Panc1 (cell line): ENCODE data around the gene GLT1D1. TPM values are rescaled to one million over a fixed set of nuclear protein-coding genes. Genes with fewer than 3 reads are reported as not detected.
A peak's percentile ranks its signal among the peaks of the same experiment; 100 is the strongest.

Source experiments
- ATAC-seq: fragments of 200-7000 bp; cut with Tn5 transposase; 2 replicates; pipeline ENCODE4 v1.9.1; 2020; ENCODE audit warnings: mild to moderate bottlenecking, moderate library complexity
- BruUV-seq: library from RNA; stranded (reverse); fragments of 400-500 nt; replicated peaks from 2 replicates; lab custom pipeline; 2021; lab: Mats Ljungman, UMichigan
- CTCF ChIA-PET: fragments of 300-600 bp; sonication (Branson Sonifier 250); formaldehyde crosslinking; loops from one replicate; lab custom pipeline; 2022; ENCODE audit warnings: antibody characterized with exemption; lab: Charles Lee
- POLR2A ChIA-PET: fragments of 300-600 bp; sonication (Branson Sonifier 250); formaldehyde crosslinking; loops from one replicate; lab custom pipeline; 2022; ENCODE audit warnings: antibody characterized with exemption; lab: Charles Lee
- DNase-seq: peaks from one replicate; pipeline ENCODE4 v3.0.0-alpha.2; 2010; ENCODE audit warnings: low read depth, low spot score
- H3K27ac ChIP-seq: 2 replicates; pipeline ENCODE4 v1.5.1; 2011; ENCODE audit warnings: mild to moderate bottlenecking, low read length, inconsistent platforms
- H3K27me3 ChIP-seq: fragments of 200-500 bp; sonication (Bioruptor generic); 2 replicates; pipeline ENCODE4 v1.6.0; 2014; ENCODE audit warnings: low read length, inconsistent platforms; ENCODE audit not compliant: control insufficient read depth, insufficient read depth
- H3K36me3 ChIP-seq: fragments of 200-500 bp; sonication (Bioruptor generic); 2 replicates; pipeline ENCODE4 v1.5.1; 2014; ENCODE audit warnings: inconsistent platforms, mild to moderate bottlenecking, low read length, moderate library complexity; ENCODE audit not compliant: control insufficient read depth, insufficient read depth
- H3K4me1 ChIP-seq: 2 replicates; pipeline ENCODE4 v1.5.1; 2011; ENCODE audit warnings: inconsistent platforms, mild to moderate bottlenecking, low read length, moderate library complexity; ENCODE audit not compliant: control insufficient read depth, insufficient read depth
- H3K4me3 ChIP-seq, 2 experiments: 2 replicates each; pipeline ENCODE4 v1.5.1; 2011 to 2012; ENCODE audit warnings: low read depth in 2 of 2, low read length in 2 of 2, mild to moderate bottlenecking in 2 of 2, inconsistent platforms in 1 of 2, moderate library complexity in 1 of 2
- H3K9me3 ChIP-seq: fragments of 200-500 bp; sonication (Bioruptor generic); 2 replicates; pipeline ENCODE4 v1.5.1; 2014; ENCODE audit warnings: low read depth, mild to moderate bottlenecking, inconsistent platforms, low read length, moderate library complexity; ENCODE audit not compliant: control insufficient read depth, insufficient read depth
- POLR2AphosphoS5 ChIP-seq: IDR thresholded peaks from 2 replicates; pipeline ENCODE4 v1.6.1; 2012; ENCODE audit warnings: mild to moderate bottlenecking, low read depth, low read length, moderate library complexity
- SIN3A ChIP-seq: IDR thresholded peaks from 2 replicates; pipeline ENCODE4 v1.6.1; 2012; ENCODE audit warnings: low read depth, mild to moderate bottlenecking, low read length, moderate library complexity, borderline replicate concordance; ENCODE audit not compliant: insufficient read depth
- TCF7L2 ChIP-seq: IDR thresholded peaks from 2 replicates; pipeline ENCODE4 v1.6.1; 2011; ENCODE audit warnings: mild to moderate bottlenecking, low read depth, low read length, inconsistent platforms
- in situ Hi-C: cut with HindIII; loops from 2 replicates; pipeline ENCODE4 v1.10.0; 2016; ENCODE audit warnings: low sequenced_read_pairs, low pct_unique_long_range_greater_than_20kb
- intact Hi-C: fragments of 100-400 bp; cut with micrococcal nuclease; formaldehyde crosslinking; loops from one replicate; pipeline ENCODE4 v1.10.0; 2022; ENCODE audit not compliant: unreplicated experiment
- total RNA-seq: library from RNA; stranded (reverse); gene quantifications from one replicate; pipeline ENCODE4 v1.2.1, GENCODE V29; 2021; ENCODE audit not compliant: unreplicated experiment
- TF ChIP-seq, protein P1 (sequence below), 2 experiments: IDR thresholded peaks; 2 replicates each; pipeline ENCODE4 v1.6.1; 2011 to 2012; ENCODE audit warnings: low read depth in 2 of 2, control low read depth in 1 of 2, low read length in 1 of 2, mild to moderate bottlenecking in 1 of 2, moderate library complexity in 1 of 2; ENCODE audit not compliant: insufficient read depth in 1 of 2
- TF ChIP-seq, protein P2 (sequence below): fragments of 450-650 bp; IDR thresholded peaks from 2 replicates; pipeline ENCODE4 v1.5.1; 2017; ENCODE audit warnings: mild to moderate bottlenecking

GLT1D1 gene
- total RNA-seq, 1 experiment from 2014 or later = not detected

DNA sequence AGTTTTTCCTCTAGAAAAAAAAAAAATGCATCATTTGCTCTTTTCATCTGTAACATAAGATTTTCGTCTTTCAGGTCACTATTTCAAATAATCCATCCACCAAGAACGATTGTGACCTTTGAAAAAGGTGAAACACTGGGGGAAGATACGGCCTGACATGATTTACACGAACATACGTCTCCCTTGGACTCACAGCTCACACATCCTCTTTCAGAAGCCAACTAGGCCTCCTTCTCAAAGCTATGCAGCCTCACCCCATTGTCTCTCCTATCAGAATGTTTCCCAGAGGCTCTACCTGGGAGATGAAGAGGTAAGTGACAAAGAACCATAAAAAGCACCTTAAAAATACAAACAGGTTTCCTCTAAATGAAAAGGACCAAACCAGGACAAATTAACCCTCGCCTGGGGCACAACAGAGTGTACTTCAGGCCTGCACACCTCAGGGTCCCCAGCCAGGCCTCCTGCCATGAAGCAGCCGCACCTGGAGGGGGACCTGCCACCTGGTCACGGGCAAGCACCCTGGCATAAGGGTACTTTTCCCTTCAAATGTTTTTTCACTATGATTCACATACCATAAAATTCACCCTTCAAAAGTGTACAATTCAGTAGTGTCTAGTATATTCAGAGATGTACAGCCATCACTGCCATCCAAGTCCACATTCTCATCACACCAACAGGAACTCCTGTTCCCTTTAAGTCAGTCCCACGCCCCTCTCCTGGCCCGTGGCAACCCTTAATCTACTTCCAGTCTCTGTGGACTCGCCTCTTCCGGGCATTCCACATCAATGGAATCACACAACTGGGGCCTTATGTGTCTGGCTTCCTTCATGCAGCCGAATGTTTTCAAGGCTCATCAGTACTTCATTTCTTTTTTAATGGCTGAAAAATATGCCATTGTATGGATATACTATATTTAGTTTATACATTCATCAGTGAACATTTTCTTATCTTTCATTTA lies 34.9 kb upstream of the GLT1D1 start:
- Histone ChIP-seq H3K9me3 (no peaks in the 10 kb centered on the region), H3K27ac (no peak overlapping the region), H3K4me3 (no peak overlapping the region), H3K27me3 (no peaks in the 10 kb centered on the region), H3K36me3 (no peaks in the 10 kb centered on the region; the same call in 1 of the 2 replicates), H3K4me1 (peaks cover 23% of the 10 kb centered on the region)
- CTCF ChIA-PET = no interaction called here
- TF ChIP-seq, protein P1, sequence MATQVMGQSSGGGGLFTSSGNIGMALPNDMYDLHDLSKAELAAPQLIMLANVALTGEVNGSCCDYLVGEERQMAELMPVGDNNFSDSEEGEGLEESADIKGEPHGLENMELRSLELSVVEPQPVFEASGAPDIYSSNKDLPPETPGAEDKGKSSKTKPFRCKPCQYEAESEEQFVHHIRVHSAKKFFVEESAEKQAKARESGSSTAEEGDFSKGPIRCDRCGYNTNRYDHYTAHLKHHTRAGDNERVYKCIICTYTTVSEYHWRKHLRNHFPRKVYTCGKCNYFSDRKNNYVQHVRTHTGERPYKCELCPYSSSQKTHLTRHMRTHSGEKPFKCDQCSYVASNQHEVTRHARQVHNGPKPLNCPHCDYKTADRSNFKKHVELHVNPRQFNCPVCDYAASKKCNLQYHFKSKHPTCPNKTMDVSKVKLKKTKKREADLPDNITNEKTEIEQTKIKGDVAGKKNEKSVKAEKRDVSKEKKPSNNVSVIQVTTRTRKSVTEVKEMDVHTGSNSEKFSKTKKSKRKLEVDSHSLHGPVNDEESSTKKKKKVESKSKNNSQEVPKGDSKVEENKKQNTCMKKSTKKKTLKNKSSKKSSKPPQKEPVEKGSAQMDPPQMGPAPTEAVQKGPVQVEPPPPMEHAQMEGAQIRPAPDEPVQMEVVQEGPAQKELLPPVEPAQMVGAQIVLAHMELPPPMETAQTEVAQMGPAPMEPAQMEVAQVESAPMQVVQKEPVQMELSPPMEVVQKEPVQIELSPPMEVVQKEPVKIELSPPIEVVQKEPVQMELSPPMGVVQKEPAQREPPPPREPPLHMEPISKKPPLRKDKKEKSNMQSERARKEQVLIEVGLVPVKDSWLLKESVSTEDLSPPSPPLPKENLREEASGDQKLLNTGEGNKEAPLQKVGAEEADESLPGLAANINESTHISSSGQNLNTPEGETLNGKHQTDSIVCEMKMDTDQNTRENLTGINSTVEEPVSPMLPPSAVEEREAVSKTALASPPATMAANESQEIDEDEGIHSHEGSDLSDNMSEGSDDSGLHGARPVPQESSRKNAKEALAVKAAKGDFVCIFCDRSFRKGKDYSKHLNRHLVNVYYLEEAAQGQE (IDR thresholded peaks at IDR 0.05; ENCODE audit: insufficient read depth in 1 of 2, low read depth in 2 of 2, low read length in 1 of 2) = no peak
- TF ChIP-seq TCF7L2 (no peak), POLR2AphosphoS5 (no peak), SIN3A (no peak)
- TF ChIP-seq, protein P2, sequence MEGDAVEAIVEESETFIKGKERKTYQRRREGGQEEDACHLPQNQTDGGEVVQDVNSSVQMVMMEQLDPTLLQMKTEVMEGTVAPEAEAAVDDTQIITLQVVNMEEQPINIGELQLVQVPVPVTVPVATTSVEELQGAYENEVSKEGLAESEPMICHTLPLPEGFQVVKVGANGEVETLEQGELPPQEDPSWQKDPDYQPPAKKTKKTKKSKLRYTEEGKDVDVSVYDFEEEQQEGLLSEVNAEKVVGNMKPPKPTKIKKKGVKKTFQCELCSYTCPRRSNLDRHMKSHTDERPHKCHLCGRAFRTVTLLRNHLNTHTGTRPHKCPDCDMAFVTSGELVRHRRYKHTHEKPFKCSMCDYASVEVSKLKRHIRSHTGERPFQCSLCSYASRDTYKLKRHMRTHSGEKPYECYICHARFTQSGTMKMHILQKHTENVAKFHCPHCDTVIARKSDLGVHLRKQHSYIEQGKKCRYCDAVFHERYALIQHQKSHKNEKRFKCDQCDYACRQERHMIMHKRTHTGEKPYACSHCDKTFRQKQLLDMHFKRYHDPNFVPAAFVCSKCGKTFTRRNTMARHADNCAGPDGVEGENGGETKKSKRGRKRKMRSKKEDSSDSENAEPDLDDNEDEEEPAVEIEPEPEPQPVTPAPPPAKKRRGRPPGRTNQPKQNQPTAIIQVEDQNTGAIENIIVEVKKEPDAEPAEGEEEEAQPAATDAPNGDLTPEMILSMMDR = no peak
- DNase-seq = no peak
- in situ Hi-C loops = no loop called here
- ATAC-seq = peak; percentile 56; the same call in 1 of the 2 replicates
- POLR2A ChIA-PET = interaction anchor here (0.6 kb wide), 1 partner anchor 38 kb away, joined by 3 read pairs; no protein-coding TSS in a partner anchor
- BruUV-seq = no TSS peak
- intact Hi-C loops = no loop called here

DNA sequence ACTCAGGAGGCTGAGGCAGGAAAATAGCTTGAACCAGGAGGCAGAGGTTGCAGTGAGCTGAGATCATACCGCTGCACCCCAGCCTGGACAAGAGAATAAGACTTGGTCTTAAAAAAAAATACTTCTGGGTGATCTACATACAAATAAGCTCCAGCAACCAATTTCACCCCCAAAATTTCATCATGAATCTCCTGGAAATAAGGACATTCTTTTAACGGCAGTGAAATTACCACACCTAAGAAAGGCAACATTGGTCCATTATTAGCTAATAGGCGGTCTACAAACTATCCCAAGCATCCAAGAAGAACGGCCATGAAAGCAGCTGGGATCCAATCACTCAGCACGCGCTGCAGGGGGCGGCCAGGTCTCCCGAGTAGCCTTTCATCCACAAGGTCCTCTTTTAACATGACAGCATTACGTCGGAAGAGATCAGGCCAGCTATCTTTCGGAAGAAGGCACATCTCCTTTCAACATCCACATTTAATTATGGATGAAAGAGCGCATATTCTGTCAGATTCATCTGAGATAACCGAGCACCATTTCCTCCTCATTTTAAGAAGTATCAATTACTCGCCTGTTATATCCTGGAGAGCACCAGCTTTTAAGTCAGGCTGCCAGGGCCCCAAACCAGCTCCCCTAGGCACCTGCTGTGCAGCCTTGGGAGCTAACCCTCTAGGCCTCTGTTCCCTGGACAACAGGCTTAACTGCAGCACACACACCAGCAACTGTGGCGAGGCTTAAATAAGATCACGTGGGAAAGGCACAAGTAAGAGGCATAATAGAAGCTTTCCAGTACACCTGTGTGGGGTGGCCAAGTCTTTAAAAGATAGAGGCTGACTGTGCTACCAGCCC lies 33.8 kb upstream of the GLT1D1 start:
- DNase-seq (no peak), ATAC-seq (no peak)
- CTCF ChIA-PET = interaction anchor here (0.5 kb wide), 1 partner anchor 194 kb away, joined by 14 read pairs; no protein-coding TSS in a partner anchor
- Histone ChIP-seq H3K4me1 (peaks cover 24% of the 10 kb centered on the region), H3K9me3 (no peaks in the 10 kb centered on the region), H3K4me3 (no peak overlapping the region), H3K27ac (no peak overlapping the region), H3K27me3 (no peaks in the 10 kb centered on the region), H3K36me3 (peaks cover 6% of the 10 kb centered on the region; the same call in 1 of the 2 replicates)
- in situ Hi-C loops (no loop called here), intact Hi-C loops (no loop called here)
- POLR2A ChIA-PET = no interaction called here
- TF ChIP-seq, protein P2 = no peak
- TF ChIP-seq SIN3A = no peak
- no peak for TF ChIP-seq TCF7L2
- TF ChIP-seq POLR2AphosphoS5 = no peak
- TF ChIP-seq, protein P1 (IDR thresholded peaks at IDR 0.05; ENCODE audit: insufficient read depth in 1 of 2, low read depth in 2 of 2, low read length in 1 of 2) = no peak
- BruUV-seq = no TSS peak
